Measurements from ENCODE around the gene SREBF2. TPM values are rescaled to one million over a fixed set of nuclear protein-coding genes. Genes with fewer than 3 reads are reported as not detected.

SREBF2 gene
- 43.1 and 81.1 TPM in 2 replicates for total RNA-seq

GRCh38 chr22:41832553-41833368 is at the start of gene SREBF2:
TSS of gene SREBF2 (plus strand) at chr22:41833105. CDS start at chr22:41833271, 166 bp downstream.

GRCh38 chr22:41800348-41801146 is 32.4 kb upstream of the SREBF2 start, which contains the start of gene CCDC134:
TSS of gene CCDC134 (plus strand) at chr22:41800679. CDS start at chr22:41808891, 8,212 bp downstream.

GRCh38 chr22:41915035-41915785 is 82.3 kb downstream of the SREBF2 start, which contains the start of gene SHISA8:
TSS of gene SHISA8 (minus strand) at chr22:41915074. CDS start at chr22:41914667, 407 bp downstream.

GRCh38 chr22:41946629-41947423 is 113.9 kb downstream of the SREBF2 start, which contains the start of gene CENPM:
TSS of gene CENPM (minus strand) at chr22:41947152. CDS start at chr22:41947076, 76 bp downstream.

GRCh38 chr22:41951898-41952474 is 119.1 kb downstream of the SREBF2 start, which contains the start of gene SMIM45:
TSS of gene SMIM45 (plus strand) at chr22:41952150.

Other genes with a start within 250 kb of the SREBF2 start
- gene PMM1, start 243.3 kb upstream of the SREBF2 start, total RNA-seq: 3.6 and 5.2 TPM in 2 replicates
- 10.8 and 18.9 TPM in 2 replicates for gene DESI1, start 212.1 kb upstream of the SREBF2 start, total RNA-seq
- gene XRCC6, start 211.8 kb upstream of the SREBF2 start, total RNA-seq: 304 and 336 TPM in 2 replicates
- 69.9 and 80.4 TPM in 2 replicates for gene SNU13, start 144.2 kb upstream of the SREBF2 start, total RNA-seq
- gene MEI1, start 133.6 kb upstream of the SREBF2 start, total RNA-seq: 0.31 TPM in 1 of 2 replicates, not detected in the other
- 4.3 and 4.5 TPM in 2 replicates for gene CCDC134, start 32.4 kb upstream of the SREBF2 start, total RNA-seq
- not detected in 2 replicates for gene SHISA8, start 82.0 kb downstream of the SREBF2 start, total RNA-seq
- gene TNFRSF13C, start 93.7 kb downstream of the SREBF2 start, total RNA-seq: under 0.01 TPM in 1 of 2 replicates, not detected in the other
- 18.3 and 38.7 TPM in 2 replicates for gene CENPM, start 114.0 kb downstream of the SREBF2 start, total RNA-seq
- gene SEPTIN3, start 136.3 kb downstream of the SREBF2 start, total RNA-seq: under 0.01 and 0.06 TPM in 2 replicates
- 0.16 and 0.31 TPM in 2 replicates for gene WBP2NL, start 165.7 kb downstream of the SREBF2 start, total RNA-seq
- 25.9 and 33.2 TPM in 2 replicates for gene NAGA, start 237.7 kb downstream of the SREBF2 start, total RNA-seq
- gene PHETA2, start 241.1 kb downstream of the SREBF2 start, total RNA-seq: 14.4 and 28.8 TPM in 2 replicates
- gene SMDT1, start 246.6 kb downstream of the SREBF2 start, total RNA-seq: 6.8 and 8.7 TPM in 2 replicates